GM12892 (cell line): Measurements from ENCODE around the gene RAB11FIP2.

Experiments used
- POLR2A ChIP-seq: IDR thresholded peaks from 2 replicates; pipeline ENCODE4 v1.6.1; 2011; ENCODE audit warnings: low read depth, low read length, control low read depth
- POLR2AphosphoS5 ChIP-seq: IDR thresholded peaks from 2 replicates; pipeline ENCODE4 v1.6.1; 2011; ENCODE audit warnings: low read depth, low read length, control low read depth

- no peak for TF ChIP-seq POLR2A
- no peak for TF ChIP-seq POLR2AphosphoS5
These were observed 57.9 kb downstream of the RAB11FIP2 start for GRCh38 chr10:117988814-117989213.
